Measurements from ENCODE around the gene RBPMS2.

Gene RBPMS2

GRCh38 chr15:64781299-64781698, 5.9 kb upstream of the RBPMS2 start:
- DNase-seq, result no peak

GRCh38 chr15:64780600-64781156, 5.3 kb upstream of the RBPMS2 start:
- DNase-seq, result no peak

- DNase-seq, result no peak
These were observed 4.2 kb upstream of the RBPMS2 start for GRCh38 chr15:64779630-64780029.

GRCh38 chr15:64779024-64779423, 3.6 kb upstream of the RBPMS2 start:
- no peak for DNase-seq

GRCh38 chr15:64776402-64776786, 1.0 kb upstream of the RBPMS2 start:
- no peak for DNase-seq

- DNase-seq, result peak in 1 of 2 experiments; percentile 29
These were observed 528 bp downstream of the RBPMS2 start for GRCh38 chr15:64774629-64775493.

- no peak for DNase-seq
These were observed 1.3 kb downstream of the RBPMS2 start for GRCh38 chr15:64774037-64774628.

GRCh38 chr15:64773606-64774005, 1.8 kb downstream of the RBPMS2 start:
- DNase-seq, result no peak

GRCh38 chr15:64772964-64773363, 2.4 kb downstream of the RBPMS2 start:
- no peak for DNase-seq

GRCh38 chr15:64772488-64772887, 2.9 kb downstream of the RBPMS2 start:
- DNase-seq, result no peak

GRCh38 chr15:64770626-64771025, 4.8 kb downstream of the RBPMS2 start:
- no peak for DNase-seq

- no peak for DNase-seq
These were observed 8.2 kb downstream of the RBPMS2 start for GRCh38 chr15:64767203-64767602.

- DNase-seq, result no peak
These were observed 9.3 kb downstream of the RBPMS2 start for GRCh38 chr15:64766058-64766457.

GRCh38 chr15:64763874-64764273, 11.5 kb downstream of the RBPMS2 start:
- no peak for DNase-seq

- DNase-seq, result no peak
These were observed 11.9 kb downstream of the RBPMS2 start for GRCh38 chr15:64763462-64763861.

GRCh38 chr15:64763021-64763420, 12.4 kb downstream of the RBPMS2 start:
- DNase-seq, result no peak

GRCh38 chr15:64762546-64762945, 12.8 kb downstream of the RBPMS2 start:
- DNase-seq, result no peak

GRCh38 chr15:64761156-64761555, 14.2 kb downstream of the RBPMS2 start:
- DNase-seq, result no peak

- no peak for DNase-seq
These were observed 15.3 kb downstream of the RBPMS2 start for GRCh38 chr15:64760056-64760455.

GRCh38 chr15:64755427-64755940, 19.9 kb downstream of the RBPMS2 start:
- no peak for DNase-seq

GRCh38 chr15:64754663-64755426, 20.5 kb downstream of the RBPMS2 start:
- no peak for DNase-seq

- no peak for DNase-seq
These were observed 21.8 kb downstream of the RBPMS2 start for GRCh38 chr15:64753480-64754185.

- DNase-seq, result no peak
These were observed 23.9 kb downstream of the RBPMS2 start for GRCh38 chr15:64751464-64751863.
